Colonic mucosa (tissue), 4 donors: ENCODE measurements around the gene TNFSF18. TPM values are rescaled to one million over a fixed set of nuclear protein-coding genes. Genes with fewer than 3 reads are reported as not detected.

Source experiments
- DNase-seq: peaks from one replicate; pipeline ENCODE4 v3.0.0-alpha.2; 2020
- H3K27ac ChIP-seq: fragments of 200-600 bp; one replicate; pipeline ENCODE4 v1.8.0; 2021
- H3K27me3 ChIP-seq: fragments of 200-600 bp; one replicate; pipeline ENCODE4 v1.8.0; 2021
- H3K36me3 ChIP-seq: fragments of 200-600 bp; one replicate; pipeline ENCODE4 v1.8.0; 2021
- H3K4me1 ChIP-seq: fragments of 200-600 bp; one replicate; pipeline ENCODE4 v1.8.0; 2021; ENCODE audit warnings: mild to moderate bottlenecking
- H3K4me3 ChIP-seq: fragments of 200-600 bp; one replicate; pipeline ENCODE4 v1.8.0; 2021
- H3K9ac ChIP-seq, 2 donors: one replicate each; pipeline ENCODE4 v1.7.0; 2013; ENCODE audit warnings: control low read depth in 2 of 2, low read depth in 2 of 2, low read length in 2 of 2
- H3K9me3 ChIP-seq: fragments of 200-600 bp; one replicate; pipeline ENCODE4 v1.8.0; 2021
- CTCF ChIP-seq: fragments of 200-600 bp; IDR thresholded peaks from one replicate; pipeline ENCODE4 v1.8.0; 2022; ENCODE audit warnings: antibody characterized with exemption, mild to moderate bottlenecking
- intact Hi-C: fragments of 100-400 bp; cut with DNase I; formaldehyde crosslinking; loops from one replicate; pipeline ENCODE4 v1.14.1; 2022
- total RNA-seq, 2 donors: library from RNA; stranded (reverse); fragmentation: NEBNext Ultra II Directional in 1 of 2; extraction: Animal tissue kit (Norgen Biotek cat#: 25700) in 1 of 2; gene quantifications; one replicate each; pipeline ENCODE4 v1.2.1, GENCODE V29; 2021
- donor health status: healthy.
- donor health status: DM: no; HTN: no; CAD: no.
- donor health status: DM: no; HTN: no; CAD: no.

Gene TNFSF18
- total RNA-seq, 2 donors from 2014 or later, result not detected

- Histone ChIP-seq H3K9me3 (no peaks in the 10 kb centered on the region), H3K4me3 (no peak overlapping the region), H3K27ac (no peak overlapping the region), H3K27me3 (no peaks in the 10 kb centered on the region), H3K36me3 (no peaks in the 10 kb centered on the region), H3K9ac (no peak overlapping the region), H3K4me1 (no peaks in the 10 kb centered on the region)
- no peak for TF ChIP-seq CTCF
- DNase-seq, result no peak
- intact Hi-C loops, result no loop called here
Measured at GRCh38 chr1:173042806-173043205, 7.9 kb downstream of the TNFSF18 start.

GRCh38 chr1:173039626-173040025 lies 11.1 kb downstream of the TNFSF18 start:
- Histone ChIP-seq H3K9me3 (no peaks in the 10 kb centered on the region), H3K27me3 (no peaks in the 10 kb centered on the region), H3K36me3 (no peaks in the 10 kb centered on the region), H3K27ac (no peak overlapping the region), H3K9ac (no peak overlapping the region), H3K4me1 (no peaks in the 10 kb centered on the region), H3K4me3 (no peak overlapping the region)
- no peak for DNase-seq
- no peak for TF ChIP-seq CTCF
- intact Hi-C loops, result no loop called here

- TF ChIP-seq CTCF, result no peak
- intact Hi-C loops, result no loop called here
- no peak overlapping the region for H3K9ac ChIP-seq
- no peaks in the 10 kb centered on the region for H3K4me1 ChIP-seq
- H3K36me3 ChIP-seq, result no peaks in the 10 kb centered on the region
- no peak for DNase-seq
- no peaks in the 10 kb centered on the region for H3K9me3 ChIP-seq
- H3K27me3 ChIP-seq, result no peaks in the 10 kb centered on the region
- H3K27ac ChIP-seq, result no peak overlapping the region
- no peak overlapping the region for H3K4me3 ChIP-seq
Measured at GRCh38 chr1:173038875-173039554, 11.7 kb downstream of the TNFSF18 start.

- Histone ChIP-seq H3K9ac (no peak overlapping the region), H3K4me1 (no peaks in the 10 kb centered on the region), H3K27ac (no peak overlapping the region), H3K9me3 (no peaks in the 10 kb centered on the region), H3K4me3 (no peak overlapping the region), H3K27me3 (no peaks in the 10 kb centered on the region), H3K36me3 (no peaks in the 10 kb centered on the region)
- intact Hi-C loops, result no loop called here
- DNase-seq, result no peak
- no peak for TF ChIP-seq CTCF
Measured at GRCh38 chr1:173024543-173024942, 26.2 kb downstream of the TNFSF18 start.

- Histone ChIP-seq H3K27ac (no peak overlapping the region), H3K9ac (no peak overlapping the region), H3K9me3 (no peaks in the 10 kb centered on the region), H3K27me3 (no peaks in the 10 kb centered on the region), H3K4me3 (no peak overlapping the region), H3K36me3 (no peaks in the 10 kb centered on the region), H3K4me1 (no peaks in the 10 kb centered on the region)
- no peak for DNase-seq
- no peak for TF ChIP-seq CTCF
- intact Hi-C loops, result no loop called here
Measured at GRCh38 chr1:173023343-173023742, 27.4 kb downstream of the TNFSF18 start.
